Neuronal stem cell (in vitro differentiated cells): ENCODE measurements around the gene PDE7B.

Experiments
- DNase-seq: peaks from one replicate; pipeline ENCODE4 v3.0.0-alpha.2; 2013; ENCODE audit warnings: low spot score
- H2AFZ ChIP-seq: one replicate; pipeline ENCODE4 v1.6.1; 2013; ENCODE audit warnings: mild to moderate bottlenecking, low read length, inconsistent platforms
- H2AK5ac ChIP-seq: 2 replicates; pipeline ENCODE4 v1.6.1; 2013; ENCODE audit warnings: low read depth, mild to moderate bottlenecking, inconsistent platforms, low read length, moderate library complexity, mixed read lengths
- H2BK120ac ChIP-seq: 2 replicates; pipeline ENCODE4 v1.6.1; 2013; ENCODE audit warnings: low read depth, mild to moderate bottlenecking, inconsistent platforms, low read length, moderate library complexity, mixed read lengths
- H2BK12ac ChIP-seq: one replicate; pipeline ENCODE4 v1.6.1; 2013; ENCODE audit warnings: low read length, inconsistent platforms
- H2BK15ac ChIP-seq: 2 replicates; pipeline ENCODE4 v1.6.1; 2013; ENCODE audit warnings: mild to moderate bottlenecking, low read length, inconsistent platforms, mixed read lengths
- H2BK5ac ChIP-seq: one replicate; pipeline ENCODE4 v1.6.1; 2013; ENCODE audit warnings: inconsistent platforms, mild to moderate bottlenecking, low read length, moderate library complexity
- H3K14ac ChIP-seq: one replicate; pipeline ENCODE4 v1.6.1; 2013; ENCODE audit warnings: low read length, inconsistent platforms
- H3K18ac ChIP-seq: 2 replicates; pipeline ENCODE4 v1.6.1; 2013; ENCODE audit warnings: low read length, inconsistent platforms
- H3K23ac ChIP-seq: 2 replicates; pipeline ENCODE4 v1.6.1; 2013; ENCODE audit warnings: low read depth, mild to moderate bottlenecking, mixed read lengths, low read length, inconsistent platforms; ENCODE audit not compliant: poor library complexity
- H3K27ac ChIP-seq: replicated peaks from 3 replicates; pipeline ENCODE4 v1.5.1; 2013; ENCODE audit warnings: low read length, inconsistent platforms
- H3K27me3 ChIP-seq, 3 experiments: 2 replicates each; pipeline ENCODE4 v1.6.1; 2013; ENCODE audit warnings: low read length in 3 of 3, mild to moderate bottlenecking in 2 of 3, inconsistent platforms in 1 of 3, low read depth in 1 of 3, mixed read lengths in 1 of 3, moderate library complexity in 1 of 3; ENCODE audit not compliant: control insufficient read depth in 3 of 3, insufficient read depth in 3 of 3
- H3K36me3 ChIP-seq, 2 donors: replicated peaks in 1 of 2; 2 replicates each; pipeline ENCODE4 v1.6.1; 2013; ENCODE audit warnings: low read length in 2 of 2; ENCODE audit not compliant: control insufficient read depth in 2 of 2, insufficient read depth in 2 of 2
- H3K4ac ChIP-seq: 2 replicates; pipeline ENCODE4 v1.6.1; 2013; ENCODE audit warnings: inconsistent platforms, mild to moderate bottlenecking, low read length, moderate library complexity
- H3K4me1 ChIP-seq, 2 donors: 1 replicate in 1 of 2; 2 replicates in 1 of 2; pipeline ENCODE4 v1.6.1; 2013; ENCODE audit warnings: low read length in 2 of 2, low read depth in 1 of 2; ENCODE audit not compliant: control insufficient read depth in 2 of 2, insufficient read depth in 1 of 2
- H3K4me2 ChIP-seq: one replicate; pipeline ENCODE4 v1.6.1; 2013; ENCODE audit warnings: mild to moderate bottlenecking, low read length, inconsistent platforms; ENCODE audit not compliant: insufficient read depth, poor library complexity, severe bottlenecking
- H3K4me3 ChIP-seq, 2 donors: 2 replicates each; pipeline ENCODE4 v1.5.1; 2013; ENCODE audit warnings: low read length in 2 of 2, mild to moderate bottlenecking in 2 of 2, inconsistent platforms in 1 of 2, moderate library complexity in 1 of 2
- H3K79me1 ChIP-seq: one replicate; pipeline ENCODE4 v1.6.1; 2013; ENCODE audit warnings: low read depth, mild to moderate bottlenecking, inconsistent platforms, low read length, moderate library complexity
- H3K9ac ChIP-seq: one replicate; pipeline ENCODE4 v1.6.1; 2013; ENCODE audit warnings: mild to moderate bottlenecking, low read depth, low read length, inconsistent platforms; ENCODE audit not compliant: poor library complexity
- H3K9me3 ChIP-seq, 2 donors: replicated peaks in 1 of 2; 2 replicates each; pipeline versions ENCODE3 to v1.6.1; 2013; ENCODE audit warnings: low read length in 2 of 2, mild to moderate bottlenecking in 2 of 2, inconsistent platforms in 1 of 2, low read depth in 1 of 2, mixed read lengths in 1 of 2, moderate library complexity in 1 of 2; ENCODE audit not compliant: control insufficient read depth in 2 of 2, insufficient read depth in 1 of 2
- H4K8ac ChIP-seq: one replicate; pipeline ENCODE4 v1.6.1; 2013; ENCODE audit warnings: low read depth, mild to moderate bottlenecking, inconsistent platforms, low read length, moderate library complexity
- H4K91ac ChIP-seq: one replicate; pipeline ENCODE4 v1.6.1; 2013; ENCODE audit warnings: low read length, low read depth, mild to moderate bottlenecking, inconsistent platforms; ENCODE audit not compliant: poor library complexity
- WGBS, 2 donors: extraction: QIAGEN DNeasy Blood & Tissue Kit; methylation state at CpG; one replicate each; pipeline ENCODE4 v1.1.7; 2013; ENCODE audit warnings: missing lambda C conversion rate in 2 of 2, mixed read lengths in 1 of 2; ENCODE audit not compliant: insufficient read length in 2 of 2, insufficient replicate concordance in 1 of 2; ENCODE audit errors: extremely low coverage in 2 of 2; 5-methylcytosine and 5-hydroxymethylcytosine counted together

PDE7B gene

GRCh38 chr6:136072691-136073090 lies 221.2 kb downstream of the PDE7B start:
- Histone ChIP-seq H3K4me1 (peaks cover under 1 to 1% of the 10 kb centered on the region in 2 donors), H2AK5ac (no peak overlapping the region), H3K4me3 (peak overlapping the region in 1 of 2 donors; percentile 4), H2BK12ac (no peak overlapping the region), H2AFZ (no peak overlapping the region), H3K4me2 (no peak overlapping the region), H3K27ac (no peak overlapping the region), H2BK120ac (no peak overlapping the region), H3K9ac (no peak overlapping the region), H3K4ac (no peak overlapping the region), H2BK5ac (no peak overlapping the region), H4K91ac (no peak overlapping the region), H3K23ac (no peak overlapping the region), H4K8ac (no peak overlapping the region), H3K14ac (no peak overlapping the region), H2BK15ac (no peak overlapping the region), H3K79me1 (no peaks in the 10 kb centered on the region), H3K9me3 (no peaks in the 10 kb centered on the region), H3K18ac (no peak overlapping the region), H3K27me3 (no peaks in the 10 kb centered on the region), H3K36me3 (no peaks in the 10 kb centered on the region)
- DNase-seq, result no peak
- no CpG with 5 or more reads among the region's 7 CpGs for WGBS, 2 donors

- Histone ChIP-seq H3K18ac (no peak overlapping the region), H3K23ac (no peak overlapping the region), H3K36me3 (no peaks in the 10 kb centered on the region), H2BK12ac (no peak overlapping the region), H3K9ac (no peak overlapping the region), H2BK5ac (no peak overlapping the region), H4K91ac (no peak overlapping the region), H4K8ac (no peak overlapping the region), H3K9me3 (no peaks in the 10 kb centered on the region), H3K4me3 (no peak overlapping the region), H2AK5ac (no peak overlapping the region), H2BK120ac (no peak overlapping the region), H3K14ac (no peak overlapping the region), H3K79me1 (no peaks in the 10 kb centered on the region), H3K4me1 (no peaks in the 10 kb centered on the region), H2AFZ (no peak overlapping the region), H2BK15ac (no peak overlapping the region), H3K27ac (no peak overlapping the region), H3K4me2 (no peak overlapping the region), H3K27me3 (no peaks in the 10 kb centered on the region), H3K4ac (no peak overlapping the region)
- no CpG with 5 or more reads among the region's 5 CpGs for WGBS, 2 donors
- DNase-seq, result no peak
Measured at GRCh38 chr6:136073216-136073615, 221.7 kb downstream of the PDE7B start.

- Histone ChIP-seq H2BK12ac (no peak overlapping the region), H3K27me3 (no peaks in the 10 kb centered on the region), H2AFZ (no peak overlapping the region), H4K91ac (no peak overlapping the region), H3K4ac (no peak overlapping the region), H2BK15ac (no peak overlapping the region), H3K4me1 (no peaks in the 10 kb centered on the region), H3K23ac (no peak overlapping the region), H3K4me3 (no peak overlapping the region), H3K79me1 (no peaks in the 10 kb centered on the region), H2AK5ac (no peak overlapping the region), H3K9ac (no peak overlapping the region), H2BK5ac (no peak overlapping the region), H4K8ac (no peak overlapping the region), H3K36me3 (no peaks in the 10 kb centered on the region), H3K18ac (no peak overlapping the region), H3K27ac (no peak overlapping the region), H2BK120ac (no peak overlapping the region), H3K4me2 (no peak overlapping the region), H3K9me3 (no peaks in the 10 kb centered on the region), H3K14ac (no peak overlapping the region)
- no CpG with 5 or more reads among the region's 3 CpGs for WGBS, 2 donors
- no peak for DNase-seq
Measured at GRCh38 chr6:136076496-136076895, 225.0 kb downstream of the PDE7B start.

- H2AFZ ChIP-seq, result no peak overlapping the region
- H3K4ac ChIP-seq, result no peak overlapping the region
- H3K27ac ChIP-seq, result no peak overlapping the region
- no peak overlapping the region for H3K9ac ChIP-seq
- no peaks in the 10 kb centered on the region for H3K27me3 ChIP-seq
- no peak overlapping the region for H3K4me2 ChIP-seq
- H2BK12ac ChIP-seq, result no peak overlapping the region
- no peak overlapping the region for H3K18ac ChIP-seq
- H3K4me1 ChIP-seq, result no peaks in the 10 kb centered on the region
- H3K79me1 ChIP-seq, result no peaks in the 10 kb centered on the region
- H2BK5ac ChIP-seq, result no peak overlapping the region
- H3K14ac ChIP-seq, result no peak overlapping the region
- H2BK15ac ChIP-seq, result no peak overlapping the region
- no CpG with 5 or more reads among the region's 5 CpGs for WGBS, 2 donors
- no peak overlapping the region for H2AK5ac ChIP-seq
- H3K36me3 ChIP-seq, result no peaks in the 10 kb centered on the region
- no peak overlapping the region for H3K23ac ChIP-seq
- no peaks in the 10 kb centered on the region for H3K9me3 ChIP-seq
- H4K91ac ChIP-seq, result no peak overlapping the region
- DNase-seq, result no peak
- no peak overlapping the region for H3K4me3 ChIP-seq
- no peak overlapping the region for H4K8ac ChIP-seq
- H2BK120ac ChIP-seq, result no peak overlapping the region
Measured at GRCh38 chr6:136077834-136078576, 226.5 kb downstream of the PDE7B start.
